IMR-90 (cell line): ENCODE measurements around the gene ZDHHC14. TPM values are rescaled to one million over a fixed set of nuclear protein-coding genes. Genes with fewer than 3 reads are reported as not detected.

Experiments used
- ATAC-seq: fragments of 200-7000 bp; cut with Tn5 transposase; 2 replicates; pipeline ENCODE4 v1.9.1; 2020; ENCODE audit warnings: low read depth, mild to moderate bottlenecking, moderate library complexity
- BruUV-seq: library from RNA; stranded (reverse); fragments of 400-500 nt; replicated peaks from 2 replicates; lab custom pipeline; 2021; lab: Mats Ljungman, UMichigan
- CTCF ChIA-PET: fragments of 300-600 bp; formaldehyde crosslinking; extraction: SDS; loops from one replicate; lab custom pipeline; 2021; ENCODE audit warnings: antibody characterized with exemption; lab: Yijun Ruan, JAX
- POLR2A ChIA-PET: fragments of 300-600 bp; sonication (Branson Sonifier 250); formaldehyde crosslinking; loops from one replicate; lab custom pipeline; 2022; ENCODE audit warnings: antibody characterized with exemption; ENCODE audit not compliant: unreplicated experiment; lab: Charles Lee
- DNase-seq: peaks from one replicate; pipeline ENCODE4 v3.0.0; 2013
- H2AFZ ChIP-seq: replicated peaks from 2 replicates; pipeline ENCODE3; 2013; ENCODE audit warnings: low read length, mild to moderate bottlenecking; ENCODE audit not compliant: poor library complexity
- H2AK5ac ChIP-seq: 2 replicates; pipeline ENCODE4 v1.6.1; 2013; ENCODE audit warnings: low read depth, low read length, inconsistent platforms
- H2AK9ac ChIP-seq: replicated peaks from 2 replicates; pipeline ENCODE3; 2013; ENCODE audit warnings: mild to moderate bottlenecking, low read depth, low read length, moderate library complexity; ENCODE audit not compliant: poor library complexity
- H2BK120ac ChIP-seq: 2 replicates; pipeline ENCODE4 v1.6.1; 2013; ENCODE audit warnings: low read depth, low read length, inconsistent platforms
- H2BK15ac ChIP-seq: 3 replicates; pipeline ENCODE4 v1.6.1; 2013; ENCODE audit warnings: low read depth, low read length, inconsistent platforms
- H2BK20ac ChIP-seq: 2 replicates; pipeline ENCODE4 v1.6.1; 2013; ENCODE audit warnings: low read depth, mild to moderate bottlenecking, inconsistent platforms, low read length, moderate library complexity
- H2BK5ac ChIP-seq: 2 replicates; pipeline ENCODE4 v1.6.1; 2013; ENCODE audit warnings: mild to moderate bottlenecking, low read depth, low read length, inconsistent platforms; ENCODE audit not compliant: poor library complexity, severe bottlenecking
- H3K14ac ChIP-seq: replicated peaks from 2 replicates; pipeline ENCODE4 v1.6.1; 2013; ENCODE audit warnings: low read depth, low read length, inconsistent platforms
- H3K18ac ChIP-seq: 2 replicates; pipeline ENCODE4 v1.6.1; 2013; ENCODE audit warnings: low read depth, low read length, control low read depth
- H3K23ac ChIP-seq: 2 replicates; pipeline ENCODE4 v1.6.1; 2013; ENCODE audit warnings: low read depth, low read length, inconsistent platforms
- H3K27ac ChIP-seq: 2 replicates; pipeline ENCODE4 v1.5.1; 2013; ENCODE audit warnings: mild to moderate bottlenecking, control low read depth, low read length; ENCODE audit not compliant: insufficient read depth
- H3K27me3 ChIP-seq: 2 replicates; pipeline ENCODE4 v1.6.1; 2013; ENCODE audit warnings: low read length; ENCODE audit not compliant: control insufficient read depth, insufficient read depth
- H3K36me3 ChIP-seq: 2 replicates; pipeline ENCODE4 v1.6.1; 2013; ENCODE audit warnings: low read length, mixed read lengths; ENCODE audit not compliant: control insufficient read depth, insufficient read depth
- H3K4ac ChIP-seq: 2 replicates; pipeline ENCODE4 v1.6.1; 2013; ENCODE audit warnings: low read depth, low read length, inconsistent platforms
- H3K4me1 ChIP-seq: 2 replicates; pipeline ENCODE4 v1.6.1; 2013; ENCODE audit warnings: low read length, mixed read lengths; ENCODE audit not compliant: control insufficient read depth, insufficient read depth
- H3K4me2 ChIP-seq: 2 replicates; pipeline ENCODE4 v1.6.1; 2013; ENCODE audit warnings: low read depth, mild to moderate bottlenecking, control low read depth, low read length, moderate library complexity
- H3K4me3 ChIP-seq: 2 replicates; pipeline ENCODE4 v1.5.1; 2013; ENCODE audit warnings: low read depth, mild to moderate bottlenecking, control low read depth, low read length, moderate library complexity; ENCODE audit not compliant: insufficient read depth
- H3K56ac ChIP-seq: 2 replicates; pipeline ENCODE4 v1.6.1; 2013; ENCODE audit warnings: low read length, inconsistent platforms; ENCODE audit not compliant: insufficient read depth; ENCODE audit errors: extremely low read depth
- H3K79me1 ChIP-seq, 2 experiments: 2 replicates each; pipeline ENCODE4 v1.6.1; 2013; ENCODE audit warnings: low read length in 2 of 2, inconsistent platforms in 1 of 2, low read depth in 1 of 2
- H3K9ac ChIP-seq: 2 replicates; pipeline ENCODE4 v1.6.1; 2013; ENCODE audit warnings: low read depth, low read length, control low read depth
- H3K9me1 ChIP-seq: 2 replicates; pipeline ENCODE4 v1.6.1; 2013; ENCODE audit warnings: low read length, inconsistent platforms; ENCODE audit not compliant: insufficient read depth
- H3K9me3 ChIP-seq: 2 replicates; pipeline ENCODE4 v1.6.1; 2013; ENCODE audit warnings: low read length; ENCODE audit not compliant: control insufficient read depth, insufficient read depth
- H4K20me1 ChIP-seq: 2 replicates; pipeline ENCODE4 v1.6.1; 2013; ENCODE audit warnings: low read length, inconsistent platforms; ENCODE audit not compliant: insufficient read depth
- H4K5ac ChIP-seq: 2 replicates; pipeline ENCODE4 v1.6.1; 2013; ENCODE audit warnings: mild to moderate bottlenecking, low read depth, low read length, control low read depth
- H4K8ac ChIP-seq, 2 experiments: 2 replicates each; pipeline ENCODE4 v1.6.1; 2013; ENCODE audit warnings: low read depth in 2 of 2, low read length in 2 of 2, control low read depth in 1 of 2, inconsistent platforms in 1 of 2
- H4K91ac ChIP-seq: 2 replicates; pipeline ENCODE4 v1.6.1; 2013; ENCODE audit warnings: low read depth, low read length, inconsistent platforms; ENCODE audit not compliant: insufficient read depth
- MAFK ChIP-seq: IDR thresholded peaks from 2 replicates; pipeline ENCODE4 v1.6.1; 2012; ENCODE audit warnings: low read depth, low read length, improper control_type of control experiment
- MAZ ChIP-seq: IDR thresholded peaks from 2 replicates; pipeline ENCODE4 v1.6.1; 2012; ENCODE audit warnings: low read depth, mild to moderate bottlenecking, low read length, improper control_type of control experiment, moderate library complexity, borderline replicate concordance
- WGBS, 2 experiments: methylation state at CpG; one replicate each; pipeline versions ENCODE4 v1.1.5 to v1.1.7; 2013; ENCODE audit warnings: missing lambda C conversion rate in 2 of 2; ENCODE audit not compliant: insufficient read length in 1 of 2; ENCODE audit errors: extremely low coverage in 2 of 2; 5-methylcytosine and 5-hydroxymethylcytosine counted together
- dilution Hi-C: fragments of 300-500 bp; cut with HindIII; formaldehyde crosslinking; loops from one replicate; pipeline ENCODE4 v1.14.3; 2018; ENCODE audit warnings: low sequenced_read_pairs; ENCODE audit not compliant: unreplicated experiment
- in situ Hi-C: fragments of 300-500 bp; cut with MboI; formaldehyde crosslinking; loops from 3 replicates; pipeline ENCODE4 v1.14.3; 2019; ENCODE audit warnings: low sequenced_read_pairs, inconsistent platforms, mixed read lengths
- intact Hi-C: fragments of 100-400 bp; cut with micrococcal nuclease; formaldehyde crosslinking; loops from 2 replicates; pipeline ENCODE4 v1.10.0; 2022
- polyA plus RNA-seq, 3 experiments: library from polyadenylated mRNA; depleted of rRNA; stranded (reverse); fragments of >200 nt; gene quantifications; 2 replicates each; pipeline ENCODE4 v1.2.3, GENCODE V29; 2012; ENCODE audit warnings: low replicate concordance in 1 of 3
- total RNA-seq: library from RNA; depleted of rRNA; stranded (reverse); fragments of >200 nt; gene quantifications from 2 replicates; pipeline ENCODE4 v1.2.3, GENCODE V29; 2012

Gene ZDHHC14
- total and polyA plus RNA-seq, 2 of the 4 experiments (the other 2 are of a cell fraction), result 0.90 to 2.0 TPM

DNA sequence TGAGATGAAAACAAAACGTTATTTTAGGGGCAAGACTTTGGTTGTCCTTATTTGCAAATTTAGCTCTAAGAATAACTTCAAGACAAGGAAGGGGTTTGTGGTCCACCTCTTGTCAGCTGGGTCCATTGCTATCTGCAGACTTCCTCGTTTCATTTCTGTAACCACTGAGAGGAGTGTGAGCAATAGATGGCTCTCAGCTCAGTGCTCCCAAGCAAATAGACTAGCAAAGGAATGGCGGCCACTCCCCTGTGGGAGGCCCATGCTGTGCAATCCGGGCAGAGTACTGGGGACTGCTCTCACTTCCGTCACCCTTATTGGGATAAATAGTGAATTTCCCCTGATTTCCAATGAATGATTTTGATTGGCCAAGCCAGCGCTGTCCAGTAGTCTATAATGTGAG, 176.6 kb downstream of the ZDHHC14 start:
- CTCF ChIA-PET, result no interaction called here
- H2AFZ ChIP-seq, result no peak overlapping the region
- H3K4me1 ChIP-seq, result no peaks in the 10 kb centered on the region
- no peak overlapping the region for H4K8ac ChIP-seq
- no peak overlapping the region for H3K23ac ChIP-seq
- no peak overlapping the region for H3K14ac ChIP-seq
- H3K9me3 ChIP-seq, result no peaks in the 10 kb centered on the region
- H4K91ac ChIP-seq, result no peak overlapping the region
- H3K18ac ChIP-seq, result no peak overlapping the region
- DNase-seq, result no peak
- H2BK15ac ChIP-seq, result no peak overlapping the region
- H4K5ac ChIP-seq, result no peak overlapping the region
- in situ Hi-C loops, result no loop called here
- H3K4ac ChIP-seq, result no peak overlapping the region
- no peak overlapping the region for H2BK5ac ChIP-seq
- no peak overlapping the region for H2AK5ac ChIP-seq
- H3K36me3 ChIP-seq, result no peaks in the 10 kb centered on the region
- BruUV-seq, result no TSS peak
- H4K20me1 ChIP-seq, result no peaks in the 10 kb centered on the region
- WGBS, 2 experiments, result no CpG with 5 or more reads among the region's 6 CpGs
- no peak overlapping the region for H2AK9ac ChIP-seq
- no peaks in the 10 kb centered on the region for H3K79me1 ChIP-seq
- no peak overlapping the region for H3K56ac ChIP-seq
- no peaks in the 10 kb centered on the region for H3K9me1 ChIP-seq
- no peak overlapping the region for H2BK20ac ChIP-seq
- no peak overlapping the region for H3K4me2 ChIP-seq
- H3K4me3 ChIP-seq, result no peak overlapping the region
- intact Hi-C loops, result no loop called here
- no peak overlapping the region for H3K27ac ChIP-seq
- POLR2A ChIA-PET, result no interaction called here
- no peak for TF ChIP-seq MAFK
- TF ChIP-seq MAZ, result no peak
- no peak for ATAC-seq
- H2BK120ac ChIP-seq, result no peak overlapping the region
- H3K27me3 ChIP-seq, result no peaks in the 10 kb centered on the region; the same call in 1 of the 2 replicates
- dilution Hi-C loops, result no loop called here
- no peak overlapping the region for H3K9ac ChIP-seq
